Suprapubic skin (tissue), 4 donors: ENCODE data around the gene SORCS1. TPM values are rescaled to one million over a fixed set of nuclear protein-coding genes. Genes with fewer than 3 reads are reported as not detected.

Experiments used
- DNase-seq, 2 donors: peaks; one replicate each; pipeline ENCODE4 v3.0.0-alpha.2; 2019; ENCODE audit warnings: low spot score in 2 of 2
- H3K27ac ChIP-seq: fragments of 200-600 bp; sonication (generic); one replicate; pipeline ENCODE4 v1.5.1; 2019
- H3K27me3 ChIP-seq: fragments of 200-600 bp; sonication (generic); one replicate; pipeline ENCODE4 v1.5.1; 2019
- H3K36me3 ChIP-seq: fragments of 200-600 bp; sonication (generic); one replicate; pipeline ENCODE4 v1.5.1; 2019
- H3K4me1 ChIP-seq: fragments of 200-600 bp; sonication (generic); one replicate; pipeline ENCODE4 v1.5.1; 2019
- H3K4me3 ChIP-seq: fragments of 200-600 bp; sonication (generic); one replicate; pipeline ENCODE4 v1.5.1; 2019; ENCODE audit warnings: mild to moderate bottlenecking
- H3K9me3 ChIP-seq: fragments of 200-600 bp; sonication (generic); one replicate; pipeline ENCODE4 v1.5.1; 2019
- EP300 ChIP-seq: sonication (generic); formaldehyde crosslinking; IDR thresholded peaks from one replicate; pipeline ENCODE4 v1.6.1; 2017; ENCODE audit warnings: antibody characterized with exemption
- POLR2A ChIP-seq, 2 donors: fragments of 450-650 bp; IDR thresholded peaks; one replicate each; pipeline ENCODE4 v1.6.1; 2017; ENCODE audit warnings: antibody characterized with exemption in 2 of 2, mild to moderate bottlenecking in 2 of 2, moderate library complexity in 2 of 2
- POLR2AphosphoS5 ChIP-seq, 3 donors: sonication (generic); formaldehyde crosslinking; IDR thresholded peaks; one replicate each; pipeline ENCODE4 v1.6.1; 2017; ENCODE audit warnings: antibody characterized with exemption in 3 of 3
- WGBS: methylation state at CpG from one replicate; pipeline ENCODE4 v1.1.5; 2018; 5-methylcytosine and 5-hydroxymethylcytosine counted together
- total RNA-seq, 4 donors: library from RNA; depleted of rRNA; stranded (reverse); fragments of >200 nt; gene quantifications; one replicate each; pipeline ENCODE4 v1.1.0, GENCODE V29; 2016
- TF ChIP-seq, protein P1 (sequence below), 2 donors: fragments of 200-600 bp in 1 of 2; fragments of 450-650 bp in 1 of 2; sonication (generic) in 1 of 2; IDR thresholded peaks; one replicate each; pipeline ENCODE4 v1.5.1; 2016 to 2019; ENCODE audit warnings: antibody characterized with exemption in 2 of 2, mild to moderate bottlenecking in 1 of 2, moderate library complexity in 1 of 2

SORCS1 gene
- total RNA-seq, 4 donors from 2014 or later = 1.3 to 6.0 (median 3.4) TPM

DNA sequence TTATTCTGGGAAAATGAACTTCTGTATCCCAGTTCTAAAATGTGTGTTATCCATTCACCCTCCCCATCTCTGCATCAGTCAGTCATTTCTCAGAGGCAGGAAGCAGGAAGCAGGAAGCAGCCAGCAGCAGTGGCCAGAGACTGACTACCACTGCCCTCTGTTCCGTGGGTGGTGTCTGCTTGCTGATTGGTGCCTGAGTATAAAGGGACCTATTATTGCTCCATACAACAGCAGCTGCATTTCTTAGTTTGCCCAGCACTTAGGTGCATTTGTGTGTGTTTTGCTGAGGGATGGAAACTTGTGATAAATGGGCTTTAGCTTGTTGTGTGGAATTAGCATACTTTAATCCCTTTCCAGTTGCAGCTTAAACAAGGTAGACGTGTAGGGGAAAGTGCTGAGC lies 582.2 kb downstream of the SORCS1 start:
- no peaks in the 10 kb centered on the region for H3K27me3 ChIP-seq
- WGBS = 41% methylated on average over 2 of the region's 2 CpGs
- H3K27ac ChIP-seq = no peak overlapping the region
- H3K9me3 ChIP-seq = peaks cover 5% of the 10 kb centered on the region
- no peak overlapping the region for H3K4me3 ChIP-seq
- no peak for DNase-seq
- no peak for TF ChIP-seq POLR2A (IDR thresholded peaks at IDR 0.05)
- no peak for TF ChIP-seq EP300
- no peaks in the 10 kb centered on the region for H3K4me1 ChIP-seq
- H3K36me3 ChIP-seq = no peaks in the 10 kb centered on the region

DNA sequence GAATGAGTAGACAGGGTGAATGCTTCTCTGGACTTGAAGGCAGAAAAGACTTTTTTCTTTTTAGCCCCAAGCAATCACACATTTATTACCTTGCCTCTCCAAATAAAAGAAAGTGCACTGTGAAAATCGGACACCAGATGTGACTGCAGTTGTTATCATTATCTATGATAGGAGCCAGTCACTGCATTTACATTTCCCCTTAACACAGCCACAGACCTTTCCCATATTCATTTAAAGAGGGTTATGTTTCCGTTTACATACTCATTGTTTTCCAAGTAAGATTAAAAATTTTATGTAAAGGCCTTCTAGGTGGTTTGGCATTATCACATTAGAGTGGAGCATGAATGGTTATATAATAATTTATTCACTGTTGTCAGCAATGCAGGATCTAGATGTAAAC lies 586.8 kb downstream of the SORCS1 start:
- DNase-seq = no peak
- 44% methylated on average over 2 of the region's 2 CpGs for whole genome bisulfite sequencing

DNA sequence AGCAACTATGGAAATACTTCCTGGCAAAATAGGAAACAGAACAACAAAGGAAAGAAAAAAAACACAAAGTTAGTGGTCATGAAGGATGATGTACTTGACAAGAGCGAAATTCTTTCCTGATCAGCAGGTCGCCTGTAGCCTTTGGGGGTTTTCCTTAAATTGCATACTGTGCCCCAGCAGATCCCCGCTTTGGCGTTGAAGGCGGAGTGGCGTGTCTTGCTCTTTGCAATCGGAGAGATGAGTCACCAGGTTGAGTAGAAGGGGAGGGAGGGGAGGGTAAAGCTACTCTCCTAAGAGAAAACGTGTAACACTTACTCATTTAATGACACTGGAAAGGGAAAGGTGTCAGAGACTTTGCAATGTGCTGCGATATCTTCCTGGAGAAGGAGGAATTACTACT lies 587.2 kb downstream of the SORCS1 start:
- Histone ChIP-seq H3K4me1 (no peaks in the 10 kb centered on the region), H3K36me3 (no peaks in the 10 kb centered on the region), H3K27me3 (peaks cover 7% of the 10 kb centered on the region), H3K27ac (no peak overlapping the region), H3K9me3 (no peaks in the 10 kb centered on the region), H3K4me3 (no peak overlapping the region)
- TF ChIP-seq POLR2A (IDR thresholded peaks at IDR 0.05) (no peak), EP300 (no peak), POLR2AphosphoS5 (IDR thresholded peaks at IDR 0.05) (no peak)
- TF ChIP-seq, protein P1, sequence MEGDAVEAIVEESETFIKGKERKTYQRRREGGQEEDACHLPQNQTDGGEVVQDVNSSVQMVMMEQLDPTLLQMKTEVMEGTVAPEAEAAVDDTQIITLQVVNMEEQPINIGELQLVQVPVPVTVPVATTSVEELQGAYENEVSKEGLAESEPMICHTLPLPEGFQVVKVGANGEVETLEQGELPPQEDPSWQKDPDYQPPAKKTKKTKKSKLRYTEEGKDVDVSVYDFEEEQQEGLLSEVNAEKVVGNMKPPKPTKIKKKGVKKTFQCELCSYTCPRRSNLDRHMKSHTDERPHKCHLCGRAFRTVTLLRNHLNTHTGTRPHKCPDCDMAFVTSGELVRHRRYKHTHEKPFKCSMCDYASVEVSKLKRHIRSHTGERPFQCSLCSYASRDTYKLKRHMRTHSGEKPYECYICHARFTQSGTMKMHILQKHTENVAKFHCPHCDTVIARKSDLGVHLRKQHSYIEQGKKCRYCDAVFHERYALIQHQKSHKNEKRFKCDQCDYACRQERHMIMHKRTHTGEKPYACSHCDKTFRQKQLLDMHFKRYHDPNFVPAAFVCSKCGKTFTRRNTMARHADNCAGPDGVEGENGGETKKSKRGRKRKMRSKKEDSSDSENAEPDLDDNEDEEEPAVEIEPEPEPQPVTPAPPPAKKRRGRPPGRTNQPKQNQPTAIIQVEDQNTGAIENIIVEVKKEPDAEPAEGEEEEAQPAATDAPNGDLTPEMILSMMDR (IDR thresholded peaks at IDR 0.05) = no peak
- DNase-seq = no peak
- WGBS = 42% methylated on average over 9 of the region's 9 CpGs

More for the DNA sequence above, 586.8 kb downstream of the SORCS1 start:
- Histone ChIP-seq H3K9me3 (no peaks in the 10 kb centered on the region), H3K4me1 (no peaks in the 10 kb centered on the region), H3K27ac (no peak overlapping the region), H3K36me3 (no peaks in the 10 kb centered on the region), H3K27me3 (peaks cover 7% of the 10 kb centered on the region), H3K4me3 (no peak overlapping the region)
- TF ChIP-seq, protein P1 (IDR thresholded peaks at IDR 0.05) = no peak
- no peak for TF ChIP-seq POLR2AphosphoS5 (IDR thresholded peaks at IDR 0.05)
- no peak for TF ChIP-seq POLR2A (IDR thresholded peaks at IDR 0.05)
- no peak for TF ChIP-seq EP300

- H3K27me3 ChIP-seq = peaks cover 7% of the 10 kb centered on the region
- H3K4me3 ChIP-seq = no peak overlapping the region
- WGBS = 70% methylated on average over 4 of the region's 4 CpGs
Measured at GRCh38 chr10:106576534-106576933, 588.0 kb downstream of the SORCS1 start.

GRCh38 chr10:106573106-106573505 lies 591.4 kb downstream of the SORCS1 start:
- no peaks in the 10 kb centered on the region for H3K4me1 ChIP-seq
- H3K27ac ChIP-seq = no peak overlapping the region
- no peak for TF ChIP-seq EP300
- no peak for TF ChIP-seq POLR2A (IDR thresholded peaks at IDR 0.05)
- TF ChIP-seq, protein P1 (IDR thresholded peaks at IDR 0.05) = no peak
- TF ChIP-seq POLR2AphosphoS5 (IDR thresholded peaks at IDR 0.05) = no peak
- peaks cover 7% of the 10 kb centered on the region for H3K27me3 ChIP-seq
- no peaks in the 10 kb centered on the region for H3K9me3 ChIP-seq
- DNase-seq = no peak
- H3K36me3 ChIP-seq = no peaks in the 10 kb centered on the region
- WGBS = 57% methylated on average over 5 of the region's 5 CpGs
- H3K4me3 ChIP-seq = no peak overlapping the region

More at GRCh38 chr10:106576534-106576933, 588.0 kb downstream of the SORCS1 start:
- Histone ChIP-seq H3K9me3 (no peaks in the 10 kb centered on the region), H3K4me1 (no peaks in the 10 kb centered on the region), H3K36me3 (no peaks in the 10 kb centered on the region), H3K27ac (no peak overlapping the region)
- no peak for DNase-seq
- TF ChIP-seq POLR2AphosphoS5 (IDR thresholded peaks at IDR 0.05) (no peak), POLR2A (IDR thresholded peaks at IDR 0.05) (no peak)

- Histone ChIP-seq H3K36me3 (no peaks in the 10 kb centered on the region), H3K27ac (no peak overlapping the region), H3K4me1 (no peaks in the 10 kb centered on the region), H3K9me3 (no peaks in the 10 kb centered on the region), H3K27me3 (peaks cover 5% of the 10 kb centered on the region), H3K4me3 (no peak overlapping the region)
- 39% methylated on average over 5 of the region's 5 CpGs for WGBS
- no peak for TF ChIP-seq POLR2A (IDR thresholded peaks at IDR 0.05)
- TF ChIP-seq, protein P1 (IDR thresholded peaks at IDR 0.05) = no peak
- TF ChIP-seq EP300 = no peak
- no peak for TF ChIP-seq POLR2AphosphoS5 (IDR thresholded peaks at IDR 0.05)
- no peak for DNase-seq
Measured at GRCh38 chr10:106571192-106571946, 593.1 kb downstream of the SORCS1 start.
